Type B pancreatic cell (in vitro differentiated cells): ENCODE data around the gene IL16. TPM values are rescaled to one million over a fixed set of nuclear protein-coding genes. Genes with fewer than 3 reads are reported as not detected.
"Not testable (repeated sequence)": the region's sequence is repeated elsewhere in the genome, so short reads cannot be mapped to it uniquely, and the experiment has no call there.

ENCODE experiments used
- DNase-seq: peaks from one replicate; pipeline ENCODE4 v3.0.0; 2021; ENCODE audit warnings: mixed read lengths; ENCODE audit not compliant: unreplicated experiment; ENCODE audit errors: extremely low spot score
- H3K27ac Mint-ChIP-seq: 2 replicates; pipeline ENCODE4 v1.8.0; 2021; ENCODE audit warnings: mild to moderate bottlenecking, mixed read lengths
- H3K27me3 Mint-ChIP-seq: 2 replicates; pipeline ENCODE4 v1.8.0; 2021; ENCODE audit warnings: mixed read lengths
- H3K36me3 Mint-ChIP-seq: 2 replicates; pipeline ENCODE4 v1.8.0; 2021; ENCODE audit warnings: mixed read lengths
- H3K4me1 Mint-ChIP-seq: one replicate; pipeline ENCODE4 v1.8.0; 2021; ENCODE audit warnings: mixed read lengths; ENCODE audit not compliant: unreplicated experiment
- H3K4me3 Mint-ChIP-seq: 2 replicates; pipeline ENCODE4 v1.8.0; 2021; ENCODE audit warnings: mild to moderate bottlenecking, mixed read lengths
- H3K9me3 Mint-ChIP-seq: 2 replicates; pipeline ENCODE4 v1.8.0; 2021; ENCODE audit warnings: mixed read lengths
- CTCF ChIP-seq: fragments of 200-600 bp; sonication (generic); conservative IDR thresholded peaks from 2 replicates; pipeline ENCODE4 v1.5.0; 2021; ENCODE audit warnings: antibody characterized with exemption, mild to moderate bottlenecking
- total RNA-seq: library from RNA; stranded (reverse); gene quantifications from 2 replicates; pipeline ENCODE4 v1.2.1, GENCODE V29; 2021; ENCODE audit warnings: low replicate concordance

Gene IL16
- total RNA-seq, 1 donor from 2014 or later: 0.14 TPM

- TF ChIP-seq CTCF: no peak
- Mint-ChIP-seq H3K4me1 (no peaks in the 10 kb centered on the region), H3K27ac (no peak overlapping the region), H3K27me3 (no peaks in the 10 kb centered on the region), H3K9me3 (no peaks in the 10 kb centered on the region), H3K4me3 (no peak overlapping the region), H3K36me3 (no peaks in the 10 kb centered on the region)
- no peak for DNase-seq
Measured at GRCh38 chr15:81341351-81341750, 144.7 kb downstream of the IL16 start.

GRCh38 chr15:81343371-81343770 is 146.7 kb downstream of the IL16 start:
- DNase-seq: no peak
- Mint-ChIP-seq H3K4me1 (no peaks in the 10 kb centered on the region), H3K9me3 (no peaks in the 10 kb centered on the region), H3K27ac (no peak overlapping the region), H3K4me3 (no peak overlapping the region), H3K27me3 (no peaks in the 10 kb centered on the region), H3K36me3 (no peaks in the 10 kb centered on the region)
- no peak for TF ChIP-seq CTCF

- H3K9me3 Mint-ChIP-seq: no peaks in the 10 kb centered on the region
- H3K27me3 Mint-ChIP-seq: no peaks in the 10 kb centered on the region
- DNase-seq: no peak
- H3K4me1 Mint-ChIP-seq: no peaks in the 10 kb centered on the region
- H3K36me3 Mint-ChIP-seq: no peaks in the 10 kb centered on the region
- H3K27ac Mint-ChIP-seq: no peak overlapping the region
- TF ChIP-seq CTCF: no peak
- H3K4me3 Mint-ChIP-seq: no peak overlapping the region
Measured at GRCh38 chr15:81346611-81347010, 149.9 kb downstream of the IL16 start.

DNA sequence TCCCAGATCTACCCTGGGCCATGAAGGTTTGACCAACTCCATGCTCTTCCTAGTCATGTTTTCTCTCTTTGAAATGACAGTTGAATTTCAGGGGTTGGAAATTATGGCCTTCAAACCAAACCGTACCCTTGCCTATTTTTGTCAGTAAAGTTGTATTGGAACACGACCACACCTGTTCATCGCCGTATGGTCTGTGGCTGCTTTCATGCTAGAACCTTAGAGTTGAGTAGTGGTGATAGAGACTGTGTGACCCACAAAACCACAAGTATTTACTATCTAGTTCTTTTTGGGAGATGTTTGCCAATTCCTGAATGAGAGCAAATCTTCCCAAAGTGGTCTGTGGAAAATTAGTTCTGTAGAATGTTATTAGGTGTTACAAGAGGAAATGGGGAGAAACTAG is 151.2 kb downstream of the IL16 start:
- Mint-ChIP-seq H3K27me3 (no peaks in the 10 kb centered on the region), H3K9me3 (no peaks in the 10 kb centered on the region), H3K36me3 (no peaks in the 10 kb centered on the region), H3K4me3 (no peak overlapping the region), H3K27ac (no peak overlapping the region), H3K4me1 (no peaks in the 10 kb centered on the region)
- DNase-seq: no peak
- no peak for TF ChIP-seq CTCF

GRCh38 chr15:81348691-81349090 is 152.0 kb downstream of the IL16 start:
- H3K4me1 Mint-ChIP-seq, H3K9me3 Mint-ChIP-seq, H3K27ac Mint-ChIP-seq, H3K4me3 Mint-ChIP-seq, H3K36me3 Mint-ChIP-seq, H3K27me3 Mint-ChIP-seq, DNase-seq: not testable (repeated sequence)

DNA sequence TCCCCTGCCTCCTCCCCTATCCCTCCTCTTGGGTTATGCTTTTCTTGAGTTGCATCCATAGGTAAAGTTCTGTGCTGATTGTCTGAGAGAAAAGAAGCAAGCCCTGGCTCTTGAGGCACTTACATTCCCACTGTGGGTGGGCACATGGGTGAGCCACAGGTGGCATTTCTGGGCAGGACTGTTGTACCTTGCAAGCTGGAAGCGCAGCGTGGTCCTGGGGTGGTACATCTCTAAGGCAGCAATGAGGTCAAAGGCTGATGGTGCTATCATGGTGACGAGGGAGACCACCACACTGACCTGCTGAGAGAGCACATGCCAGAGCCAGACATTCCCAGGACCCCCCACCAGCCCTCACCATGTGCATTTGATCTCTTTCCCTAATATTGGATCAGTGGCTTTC is 152.6 kb downstream of the IL16 start:
- Mint-ChIP-seq H3K27me3 (no peaks in the 10 kb centered on the region), H3K9me3 (no peaks in the 10 kb centered on the region), H3K27ac (no peak overlapping the region), H3K4me1 (no peaks in the 10 kb centered on the region), H3K36me3 (no peaks in the 10 kb centered on the region), H3K4me3 (no peak overlapping the region)
- TF ChIP-seq CTCF: no peak
- DNase-seq: no peak
